ENCODE measurements around the gene CLIC3.

- TF ChIP-seq CTCF (IDR thresholded peaks at IDR 0.05; ENCODE audit: insufficient read depth, low read length, poor library complexity, severe bottlenecking): no peak
- no peak for TF ChIP-seq EZH2phosphoT487 (conservative IDR thresholded peaks at IDR 0.05; ENCODE audit: low read length)
These were observed 43.4 kb upstream of the CLIC3 start for GRCh38 chr9:137039611-137040366.

All from SU-DHL-6 (cell line).